ENCODE results near the gene CAMK2D. TPM values are rescaled to one million over a fixed set of nuclear protein-coding genes. Genes with fewer than 3 reads are reported as not detected.

The CAMK2D gene
- total RNA-seq, 1 experiment from 2014 or later = 32.1 TPM

DNA sequence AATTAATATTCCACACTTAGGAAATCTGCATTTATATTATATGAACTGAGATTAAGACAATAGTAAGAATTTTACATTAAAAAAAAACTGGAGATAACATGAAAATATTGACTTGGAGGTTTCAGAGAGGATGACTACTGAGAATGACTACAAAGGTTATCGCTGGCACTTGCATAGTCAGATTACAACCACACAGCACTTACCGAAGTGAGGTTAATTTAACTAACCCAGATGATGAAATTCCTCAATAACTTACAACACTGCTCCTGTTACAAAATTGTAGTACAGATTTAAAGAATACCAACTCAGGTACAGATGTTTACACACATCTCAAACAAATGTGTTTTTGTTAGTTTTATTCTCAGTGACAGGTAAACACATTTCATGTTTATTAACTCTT is 283.5 kb downstream of the CAMK2D start:
- DNase-seq (ENCODE audit: unreplicated experiment) = no peak
- ChIA-PET POLR2A (no interaction called here), CTCF (no interaction called here)
- TF ChIP-seq, protein P1, sequence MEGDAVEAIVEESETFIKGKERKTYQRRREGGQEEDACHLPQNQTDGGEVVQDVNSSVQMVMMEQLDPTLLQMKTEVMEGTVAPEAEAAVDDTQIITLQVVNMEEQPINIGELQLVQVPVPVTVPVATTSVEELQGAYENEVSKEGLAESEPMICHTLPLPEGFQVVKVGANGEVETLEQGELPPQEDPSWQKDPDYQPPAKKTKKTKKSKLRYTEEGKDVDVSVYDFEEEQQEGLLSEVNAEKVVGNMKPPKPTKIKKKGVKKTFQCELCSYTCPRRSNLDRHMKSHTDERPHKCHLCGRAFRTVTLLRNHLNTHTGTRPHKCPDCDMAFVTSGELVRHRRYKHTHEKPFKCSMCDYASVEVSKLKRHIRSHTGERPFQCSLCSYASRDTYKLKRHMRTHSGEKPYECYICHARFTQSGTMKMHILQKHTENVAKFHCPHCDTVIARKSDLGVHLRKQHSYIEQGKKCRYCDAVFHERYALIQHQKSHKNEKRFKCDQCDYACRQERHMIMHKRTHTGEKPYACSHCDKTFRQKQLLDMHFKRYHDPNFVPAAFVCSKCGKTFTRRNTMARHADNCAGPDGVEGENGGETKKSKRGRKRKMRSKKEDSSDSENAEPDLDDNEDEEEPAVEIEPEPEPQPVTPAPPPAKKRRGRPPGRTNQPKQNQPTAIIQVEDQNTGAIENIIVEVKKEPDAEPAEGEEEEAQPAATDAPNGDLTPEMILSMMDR (IDR thresholded peaks at IDR 0.05; ENCODE audit: unreplicated experiment) = no peak
- Mint-ChIP-seq H3K36me3 (ENCODE audit: insufficient read depth, unreplicated experiment) (no peaks in the 10 kb centered on the region), H3K27ac (ENCODE audit: low read depth, unreplicated experiment) (no peak overlapping the region), H3K4me1 (ENCODE audit: insufficient read depth, unreplicated experiment) (no peaks in the 10 kb centered on the region), H3K9me3 (ENCODE audit: unreplicated experiment) (no peaks in the 10 kb centered on the region), H3K27me3 (ENCODE audit: insufficient read depth, unreplicated experiment) (no peaks in the 10 kb centered on the region), H3K4me3 (ENCODE audit: unreplicated experiment) (no peak overlapping the region)
- intact Hi-C loops (cut with micrococcal nuclease) = no loop called here
- no TSS peak for BruUV-seq (replicated peaks)

- Mint-ChIP-seq H3K4me3 (ENCODE audit: unreplicated experiment) (no peak overlapping the region), H3K27ac (ENCODE audit: low read depth, unreplicated experiment) (no peak overlapping the region), H3K9me3 (ENCODE audit: unreplicated experiment) (peaks cover 2% of the 10 kb centered on the region), H3K27me3 (ENCODE audit: insufficient read depth, unreplicated experiment) (no peaks in the 10 kb centered on the region), H3K4me1 (ENCODE audit: insufficient read depth, unreplicated experiment) (peaks cover 3% of the 10 kb centered on the region), H3K36me3 (ENCODE audit: insufficient read depth, unreplicated experiment) (no peaks in the 10 kb centered on the region)
- ChIA-PET CTCF (no interaction called here), POLR2A (interaction anchor here (1.2 to 1.6 kb wide), 2 partner anchors 9 to 24 kb away, joined by 3 to 4 read pairs; no protein-coding TSS in a partner anchor)
- TF ChIP-seq, protein P1 (IDR thresholded peaks at IDR 0.05; ENCODE audit: unreplicated experiment) = no peak
- no TSS peak for BruUV-seq (replicated peaks)
- peak; percentile 38 for DNase-seq (ENCODE audit: unreplicated experiment)
- intact Hi-C loops (cut with micrococcal nuclease) = no loop called here
Measured at GRCh38 chr4:113476800-113477199, 284.7 kb downstream of the CAMK2D start.

DNA sequence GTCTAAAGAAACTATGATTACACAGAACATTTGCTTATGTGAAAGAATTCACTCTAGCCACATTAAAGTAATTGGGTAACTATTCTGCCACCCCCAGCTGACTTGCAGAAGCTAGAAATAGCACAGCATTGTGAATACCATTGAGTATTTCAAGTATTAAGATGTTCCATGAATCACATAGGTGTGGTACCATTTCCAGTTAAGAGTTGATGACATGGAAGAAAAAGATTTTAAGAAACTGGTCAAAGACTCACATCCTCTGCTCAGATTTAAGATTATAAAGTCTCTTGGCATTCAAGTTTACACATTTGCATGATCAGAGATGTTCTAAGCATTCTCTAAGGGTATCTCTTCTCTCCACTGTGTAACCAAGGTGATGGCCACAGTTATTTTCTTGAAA is 287.5 kb downstream of the CAMK2D start:
- Mint-ChIP-seq H3K4me3 (ENCODE audit: unreplicated experiment) (no peak overlapping the region), H3K9me3 (ENCODE audit: unreplicated experiment) (peaks cover 9% of the 10 kb centered on the region), H3K27me3 (ENCODE audit: insufficient read depth, unreplicated experiment) (no peaks in the 10 kb centered on the region), H3K27ac (ENCODE audit: low read depth, unreplicated experiment) (peak overlapping the region; percentile 93), H3K36me3 (ENCODE audit: insufficient read depth, unreplicated experiment) (no peaks in the 10 kb centered on the region), H3K4me1 (ENCODE audit: insufficient read depth, unreplicated experiment) (peaks cover 24% of the 10 kb centered on the region)
- intact Hi-C loops (cut with micrococcal nuclease) = loop anchor here (2.0 kb wide), 1 partner anchor 29 kb away; no protein-coding TSS in a partner anchor
- no TSS peak for BruUV-seq (replicated peaks)
- ChIA-PET CTCF (no interaction called here), POLR2A (interaction anchor here (1.0 to 1.6 kb wide), 2 partner anchors 24 to 27 kb away, joined by 3 to 5 read pairs; no protein-coding TSS in a partner anchor)
- TF ChIP-seq, protein P1 (IDR thresholded peaks at IDR 0.05; ENCODE audit: unreplicated experiment) = no peak
- DNase-seq (ENCODE audit: unreplicated experiment) = peak; percentile 59

DNA sequence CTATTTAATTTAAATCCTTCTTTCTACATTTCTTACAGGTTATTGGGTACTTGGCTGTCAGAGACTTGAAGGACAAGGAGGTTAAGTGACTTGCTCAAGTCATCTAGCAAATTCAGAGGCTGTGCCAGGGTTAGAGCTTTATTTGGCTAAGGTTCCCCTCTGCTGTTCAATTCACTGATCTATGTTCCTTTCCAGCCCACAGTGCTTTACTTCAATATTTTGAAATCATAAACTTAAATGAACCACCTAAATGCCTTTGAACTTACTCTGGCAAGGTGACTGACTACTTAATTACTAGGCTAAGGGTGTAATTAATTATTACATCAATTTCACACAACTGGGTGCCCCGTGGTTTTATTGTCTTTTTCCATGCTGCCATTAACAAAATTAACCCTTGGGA is 288.7 kb downstream of the CAMK2D start:
- ChIA-PET POLR2A (interaction anchor here (0.7 kb wide), 1 partner anchor 20 kb away, joined by 5 read pairs; no protein-coding TSS in a partner anchor), CTCF (interaction anchor here (0.6 kb wide), 1 partner anchor 62 kb away, joined by 4 read pairs; no protein-coding TSS in a partner anchor)
- no TSS peak for BruUV-seq (replicated peaks)
- H3K9me3 Mint-ChIP-seq (ENCODE audit: unreplicated experiment) = peaks cover 9% of the 10 kb centered on the region
- intact Hi-C loops (cut with micrococcal nuclease) = no loop called here
- H3K4me1 Mint-ChIP-seq (ENCODE audit: insufficient read depth, unreplicated experiment) = peaks cover 34% of the 10 kb centered on the region
- no peaks in the 10 kb centered on the region for H3K27me3 Mint-ChIP-seq (ENCODE audit: insufficient read depth, unreplicated experiment)
- no peak for DNase-seq (ENCODE audit: unreplicated experiment)
- TF ChIP-seq, protein P1 (IDR thresholded peaks at IDR 0.05; ENCODE audit: unreplicated experiment) = no peak
- H3K4me3 Mint-ChIP-seq (ENCODE audit: unreplicated experiment) = no peak overlapping the region
- H3K27ac Mint-ChIP-seq (ENCODE audit: low read depth, unreplicated experiment) = no peak overlapping the region
- no peaks in the 10 kb centered on the region for H3K36me3 Mint-ChIP-seq (ENCODE audit: insufficient read depth, unreplicated experiment)

Data from MCF 10A (cell line).